Measurements from ENCODE around the gene STOX2. TPM values are rescaled to one million over a fixed set of nuclear protein-coding genes. Genes with fewer than 3 reads are reported as not detected.

The STOX2 gene
- total and polyA plus RNA-seq, 2 of the 13 experiments (the other 11 are each of a cell fraction or from before 2014, with no cell fraction given) = 0.01 to 0.15 TPM

- no peak overlapping the region for H3K4me2 ChIP-seq (ENCODE audit: low read depth, low read length)
- peaks cover 1 to 19% of the 10 kb centered on the region in 2 experiments; a peak in 1 of 5 replicates for H3K27me3 ChIP-seq (ENCODE audit: control insufficient read depth in 1 of 2, insufficient read depth in 2 of 2, low read length in 2 of 2)
- H4K20me1 ChIP-seq (ENCODE audit: insufficient read depth, low read length) = no peaks in the 10 kb centered on the region
- TF ChIP-seq, protein P1, sequence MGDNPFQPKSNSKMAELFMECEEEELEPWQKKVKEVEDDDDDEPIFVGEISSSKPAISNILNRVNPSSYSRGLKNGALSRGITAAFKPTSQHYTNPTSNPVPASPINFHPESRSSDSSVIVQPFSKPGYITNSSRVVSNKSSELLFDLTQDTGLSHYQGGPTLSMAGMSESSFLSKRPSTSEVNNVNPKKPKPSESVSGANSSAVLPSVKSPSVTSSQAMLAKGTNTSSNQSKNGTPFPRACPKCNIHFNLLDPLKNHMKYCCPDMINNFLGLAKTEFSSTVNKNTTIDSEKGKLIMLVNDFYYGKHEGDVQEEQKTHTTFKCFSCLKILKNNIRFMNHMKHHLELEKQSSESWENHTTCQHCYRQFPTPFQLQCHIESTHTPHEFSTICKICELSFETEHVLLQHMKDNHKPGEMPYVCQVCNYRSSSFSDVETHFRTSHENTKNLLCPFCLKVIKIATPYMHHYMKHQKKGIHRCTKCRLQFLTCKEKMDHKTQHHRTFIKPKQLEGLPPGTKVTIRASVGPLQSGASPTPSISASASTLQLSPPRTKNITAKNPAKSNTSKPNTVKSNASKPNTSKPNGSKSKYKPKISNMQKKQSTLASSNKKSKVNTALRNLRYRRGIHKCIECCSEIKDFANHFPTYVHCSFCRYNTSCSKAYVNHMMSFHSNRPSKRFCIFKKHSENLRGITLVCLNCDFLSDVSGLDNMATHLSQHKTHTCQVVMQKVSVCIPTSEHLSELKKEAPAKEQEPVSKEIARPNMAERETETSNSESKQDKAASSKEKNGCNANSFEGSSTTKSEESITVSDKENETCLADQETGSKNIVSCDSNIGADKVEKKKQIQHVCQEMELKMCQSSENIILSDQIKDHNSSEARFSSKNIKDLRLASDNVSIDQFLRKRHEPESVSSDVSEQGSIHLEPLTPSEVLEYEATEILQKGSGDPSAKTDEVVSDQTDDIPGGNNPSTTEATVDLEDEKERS (CRISPR knock-in tag; IDR thresholded peaks at IDR 0.05) = no peak
- TF ChIP-seq ZNF496 (CRISPR knock-in tag; IDR thresholded peaks at IDR 0.05; ENCODE audit: insufficient replicate concordance) = no peak
- TF ChIP-seq, protein P2, sequence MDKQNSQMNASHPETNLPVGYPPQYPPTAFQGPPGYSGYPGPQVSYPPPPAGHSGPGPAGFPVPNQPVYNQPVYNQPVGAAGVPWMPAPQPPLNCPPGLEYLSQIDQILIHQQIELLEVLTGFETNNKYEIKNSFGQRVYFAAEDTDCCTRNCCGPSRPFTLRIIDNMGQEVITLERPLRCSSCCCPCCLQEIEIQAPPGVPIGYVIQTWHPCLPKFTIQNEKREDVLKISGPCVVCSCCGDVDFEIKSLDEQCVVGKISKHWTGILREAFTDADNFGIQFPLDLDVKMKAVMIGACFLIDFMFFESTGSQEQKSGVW (CRISPR knock-in tag; IDR thresholded peaks at IDR 0.05; ENCODE audit: borderline replicate concordance) = no peak
- TF ChIP-seq, protein P3, sequence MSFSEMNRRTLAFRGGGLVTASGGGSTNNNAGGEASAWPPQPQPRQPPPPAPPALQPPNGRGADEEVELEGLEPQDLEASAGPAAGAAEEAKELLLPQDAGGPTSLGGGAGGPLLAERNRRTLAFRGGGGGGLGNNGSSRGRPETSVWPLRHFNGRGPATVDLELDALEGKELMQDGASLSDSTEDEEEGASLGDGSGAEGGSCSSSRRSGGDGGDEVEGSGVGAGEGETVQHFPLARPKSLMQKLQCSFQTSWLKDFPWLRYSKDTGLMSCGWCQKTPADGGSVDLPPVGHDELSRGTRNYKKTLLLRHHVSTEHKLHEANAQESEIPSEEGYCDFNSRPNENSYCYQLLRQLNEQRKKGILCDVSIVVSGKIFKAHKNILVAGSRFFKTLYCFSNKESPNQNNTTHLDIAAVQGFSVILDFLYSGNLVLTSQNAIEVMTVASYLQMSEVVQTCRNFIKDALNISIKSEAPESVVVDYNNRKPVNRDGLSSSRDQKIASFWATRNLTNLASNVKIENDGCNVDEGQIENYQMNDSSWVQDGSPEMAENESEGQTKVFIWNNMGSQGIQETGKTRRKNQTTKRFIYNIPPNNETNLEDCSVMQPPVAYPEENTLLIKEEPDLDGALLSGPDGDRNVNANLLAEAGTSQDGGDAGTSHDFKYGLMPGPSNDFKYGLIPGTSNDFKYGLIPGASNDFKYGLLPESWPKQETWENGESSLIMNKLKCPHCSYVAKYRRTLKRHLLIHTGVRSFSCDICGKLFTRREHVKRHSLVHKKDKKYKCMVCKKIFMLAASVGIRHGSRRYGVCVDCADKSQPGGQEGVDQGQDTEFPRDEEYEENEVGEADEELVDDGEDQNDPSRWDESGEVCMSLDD (CRISPR knock-in tag; IDR thresholded peaks at IDR 0.05; ENCODE audit: borderline replicate concordance) = no peak
- ATAC-seq (no peak), DNase-seq (ENCODE audit: low spot score) (no peak), FAIRE-seq (no peak)
- no peaks in the 10 kb centered on the region for H3K4me1 ChIP-seq (ENCODE audit: insufficient read depth, low read length)
- in situ Hi-C loops (cut with HindIII; ENCODE audit: extremely low pct_ligation_motif_present, low pct_unique_long_range_greater_than_20kb) = no loop called here
- 27% methylated on average over 4 of the region's 4 CpGs for WGBS (ENCODE audit: low lambda C conversion rate)
- POLR2A ChIA-PET = no interaction called here
- CTCF ChIA-PET (ENCODE audit: low intra/inter-chr PET ratio, low total read pairs) = no interaction called here
- no peak overlapping the region for H3K4me3 ChIP-seq (replicated peaks in 1 of 3; ENCODE audit: insufficient read depth in 1 of 3, low read depth in 2 of 3, low read length in 3 of 3)
- no peaks in the 10 kb centered on the region for H3K79me2 ChIP-seq (ENCODE audit: insufficient read depth, low read length)
- intact Hi-C loops (cut with micrococcal nuclease; ENCODE audit: unreplicated experiment) = no loop called here
- no TSS peak for BruUV-seq (replicated peaks)
- no peak overlapping the region for H3K27ac ChIP-seq (ENCODE audit: extremely low read length, insufficient read depth, low read length)
- H3K36me3 ChIP-seq (replicated peaks in 1 of 2; ENCODE audit: control insufficient read depth in 1 of 2, insufficient read depth in 2 of 2, low read length in 2 of 2) = no peaks in the 10 kb centered on the region
- no peak overlapping the region for H2AFZ ChIP-seq (ENCODE audit: low read length)
- H3K9ac ChIP-seq (ENCODE audit: insufficient read depth, low read depth, low read length) = no peak overlapping the region
- H3K9me3 ChIP-seq (ENCODE audit: low read length) = no peaks in the 10 kb centered on the region
Measured at GRCh38 chr4:183878251-183878970, 26.7 kb upstream of the STOX2 start.
